NOMO-1 treated with dmso at 0.1 percent for 144 hours (cell line): ENCODE results near the gene C10orf143.
"Not testable (repeated sequence)": the region's sequence is repeated elsewhere in the genome, so short reads cannot be mapped to it uniquely, and the experiment has no call there.

Experiments
- DNase-seq: peaks from one replicate; lab custom pipeline; 2025; ENCODE audit not compliant: unreplicated experiment; lab: John Stamatoyannopoulos, UW

The C10orf143 gene

DNA sequence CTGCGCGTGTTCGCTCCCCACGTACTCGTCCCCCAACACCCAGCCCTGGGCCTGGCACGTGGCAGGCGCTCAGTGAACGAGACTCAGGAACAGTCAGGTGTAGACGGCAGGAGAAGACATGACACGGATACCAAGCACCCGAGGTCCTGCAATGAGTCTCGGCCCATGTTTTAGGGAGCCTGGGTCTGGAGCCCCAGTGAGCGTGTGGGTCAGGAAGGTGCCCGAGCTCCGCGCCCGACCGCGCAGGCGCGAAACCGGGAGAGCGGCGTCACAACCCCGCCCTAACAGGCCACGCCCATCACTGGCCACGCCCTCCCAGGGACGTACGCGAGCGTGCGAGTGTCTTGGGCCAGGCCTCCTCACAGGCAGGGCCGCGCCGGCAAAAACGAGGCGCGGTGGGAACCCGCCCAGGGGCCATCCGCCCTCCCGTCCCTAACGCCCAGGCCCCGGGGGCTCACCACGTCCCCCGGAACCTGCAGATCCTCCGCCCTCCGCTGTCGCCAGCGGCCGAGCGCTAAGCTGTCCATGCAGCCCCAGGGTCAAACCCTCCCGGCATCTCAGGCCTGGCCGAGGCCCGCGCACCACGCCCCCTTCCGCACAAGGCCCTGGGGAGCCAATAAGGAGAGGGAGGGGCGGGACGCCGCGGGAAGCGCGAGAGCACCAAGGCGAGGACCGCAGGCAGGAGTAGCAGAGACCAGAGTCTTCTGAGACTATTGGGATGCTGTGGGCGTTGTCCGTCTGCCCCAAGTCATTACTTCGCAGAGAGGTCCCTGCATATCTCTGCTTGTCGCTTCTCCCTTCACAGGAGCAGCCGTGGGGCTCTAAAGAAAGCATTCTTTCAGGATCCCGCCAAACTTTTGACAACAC lies at the start of gene C10orf143:
C10orf143 (minus strand) TSS at position 585 of the 867 bp plus-strand sequence; CDS start at position 527, 58 bp downstream.
- DNase-seq, result peak; percentile 92

DNA sequence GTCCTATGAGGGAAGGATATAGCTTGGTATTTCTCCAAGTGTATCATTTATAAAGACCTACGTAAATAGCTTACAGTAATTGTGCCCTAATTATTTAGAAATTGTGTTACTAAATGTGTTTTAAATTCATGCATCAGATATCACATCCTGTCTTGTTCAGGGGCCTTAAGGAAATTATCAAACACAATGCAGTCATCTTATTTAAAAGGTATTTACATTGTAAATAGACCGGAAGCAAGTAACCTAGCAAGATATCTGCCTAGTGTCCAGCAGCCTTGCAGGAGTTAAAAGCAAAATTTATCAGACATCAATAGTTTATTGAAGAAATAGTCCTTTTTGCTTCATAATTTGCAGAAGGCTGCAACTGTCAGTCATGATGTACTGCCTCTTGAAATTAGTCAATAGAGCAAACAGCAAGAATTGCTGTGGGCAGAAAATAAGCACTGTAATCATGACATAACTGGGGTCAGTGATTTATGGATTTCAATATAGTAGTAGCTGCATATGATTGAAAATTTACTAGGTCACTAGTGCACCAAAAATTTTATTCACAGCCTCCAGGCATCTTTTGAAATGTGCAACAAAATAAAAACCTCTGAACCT lies 48.7 kb upstream of the C10orf143 start:
- DNase-seq, result no peak

DNA sequence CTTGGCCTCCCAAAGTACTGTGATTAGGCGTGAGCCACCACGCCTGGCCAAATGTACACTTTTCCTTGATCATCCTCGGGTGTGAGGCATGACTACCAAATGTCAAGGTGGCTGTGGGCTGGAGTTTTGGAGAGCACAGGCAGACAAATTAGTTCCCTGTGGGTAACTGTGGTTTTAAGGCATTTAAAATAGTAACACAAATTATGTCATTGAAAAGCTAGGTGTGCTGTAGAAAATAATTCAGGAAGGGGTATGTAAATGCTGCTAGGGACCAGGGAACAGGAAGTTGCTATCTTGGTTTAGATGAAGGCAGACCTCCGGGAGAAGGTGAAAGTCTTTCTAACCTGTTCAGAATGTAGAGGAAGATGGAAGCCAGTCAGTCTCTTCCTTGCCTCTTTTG lies 35.4 kb upstream of the C10orf143 start:
- DNase-seq, result no peak

DNA sequence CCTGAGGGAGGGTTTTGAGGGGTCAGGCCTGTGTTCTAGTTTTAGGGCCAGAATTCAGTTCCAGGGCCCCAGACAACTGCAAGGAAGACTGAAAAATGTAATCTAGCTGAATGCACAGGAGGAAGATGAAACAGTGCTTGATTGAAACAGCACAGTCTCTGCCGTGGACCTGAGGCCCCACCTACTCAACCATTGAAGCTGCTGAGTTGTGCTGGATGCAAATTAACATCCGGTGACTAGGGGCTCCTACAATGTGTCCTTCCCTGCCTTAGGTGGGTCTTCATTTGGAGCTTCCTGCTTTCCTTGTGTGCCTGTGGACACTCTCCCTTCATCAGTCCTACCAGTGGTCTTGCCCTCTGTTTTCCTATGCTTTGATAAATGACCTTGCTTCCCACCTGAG lies 31.2 kb upstream of the C10orf143 start:
- DNase-seq, result no peak

DNA sequence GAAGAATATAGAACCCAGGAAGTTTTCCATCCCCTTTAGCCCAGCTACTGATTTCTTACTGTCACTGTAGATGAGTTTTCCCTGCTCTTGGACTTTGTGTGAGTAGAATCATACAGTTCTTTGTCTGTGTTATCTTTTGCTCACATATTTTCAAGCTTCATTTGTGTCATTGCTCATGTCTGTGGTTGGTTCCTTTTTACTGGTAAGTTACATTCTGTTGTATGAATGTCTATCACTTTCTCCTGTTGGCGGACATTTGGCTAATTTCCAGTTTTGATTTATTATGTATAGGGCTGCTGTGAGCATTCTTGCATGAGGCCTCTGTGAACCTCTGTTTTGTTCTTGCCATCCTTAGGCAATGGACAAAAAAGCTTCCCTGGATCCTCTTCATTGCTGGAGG lies 30.8 kb upstream of the C10orf143 start:
- DNase-seq, result no peak

DNA sequence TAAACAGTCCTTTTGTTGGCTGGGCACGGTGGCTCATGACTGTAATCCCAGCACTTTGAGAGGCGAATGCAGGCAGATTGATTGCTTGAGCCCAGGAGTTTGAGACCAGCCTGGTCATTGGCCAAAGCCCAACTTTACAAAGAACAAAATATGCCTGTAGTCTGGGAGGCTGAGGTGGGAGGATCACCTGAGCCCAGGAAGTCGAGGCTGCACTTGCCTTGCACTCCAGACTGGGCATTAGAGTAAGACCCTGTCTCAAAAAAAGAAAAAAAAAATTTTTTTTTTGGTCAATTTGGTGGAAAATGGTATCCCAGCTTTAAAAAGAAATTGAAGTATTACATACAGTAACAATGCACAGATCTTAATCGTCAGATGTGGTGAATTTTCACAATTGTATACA lies 30.4 kb upstream of the C10orf143 start:
- no peak for DNase-seq

DNA sequence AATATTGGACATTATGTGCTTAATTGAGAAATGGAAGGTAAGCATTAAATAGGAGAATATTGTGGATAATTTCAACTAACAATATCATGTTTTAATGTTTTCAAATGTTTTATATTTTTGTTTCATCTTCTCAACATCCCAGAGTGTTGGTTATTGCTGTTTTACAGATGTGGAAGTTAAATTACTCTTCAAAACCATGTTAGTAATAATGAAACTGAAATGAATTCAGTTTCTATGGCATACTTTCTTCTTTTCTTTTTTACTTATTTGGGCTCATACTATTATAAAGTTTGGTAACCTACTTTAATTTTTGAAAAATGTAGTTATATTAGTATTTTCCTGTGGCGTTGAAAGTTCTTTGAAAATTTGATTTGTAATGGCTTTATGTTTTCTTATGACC lies 29.8 kb upstream of the C10orf143 start:
- no peak for DNase-seq

DNA sequence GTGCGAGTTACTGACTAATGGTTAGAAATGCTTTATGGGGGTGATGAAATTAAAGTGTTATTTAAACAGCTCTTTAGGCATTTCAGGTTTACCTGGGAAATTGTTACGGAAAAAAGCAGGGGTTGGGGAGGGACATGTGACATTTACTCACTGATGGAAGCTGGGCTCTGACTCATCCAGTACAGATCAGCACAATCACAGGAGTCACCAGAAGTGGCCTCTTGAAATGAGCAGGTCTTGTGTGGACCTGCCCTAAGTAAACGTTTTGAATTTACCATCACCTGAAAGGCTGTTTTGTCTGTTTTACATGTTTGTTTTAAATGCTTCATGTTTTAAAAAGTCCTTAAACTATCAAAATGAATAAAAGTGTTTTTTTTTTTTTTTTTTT lies 27.8 kb upstream of the C10orf143 start:
- DNase-seq, result no peak

DNA sequence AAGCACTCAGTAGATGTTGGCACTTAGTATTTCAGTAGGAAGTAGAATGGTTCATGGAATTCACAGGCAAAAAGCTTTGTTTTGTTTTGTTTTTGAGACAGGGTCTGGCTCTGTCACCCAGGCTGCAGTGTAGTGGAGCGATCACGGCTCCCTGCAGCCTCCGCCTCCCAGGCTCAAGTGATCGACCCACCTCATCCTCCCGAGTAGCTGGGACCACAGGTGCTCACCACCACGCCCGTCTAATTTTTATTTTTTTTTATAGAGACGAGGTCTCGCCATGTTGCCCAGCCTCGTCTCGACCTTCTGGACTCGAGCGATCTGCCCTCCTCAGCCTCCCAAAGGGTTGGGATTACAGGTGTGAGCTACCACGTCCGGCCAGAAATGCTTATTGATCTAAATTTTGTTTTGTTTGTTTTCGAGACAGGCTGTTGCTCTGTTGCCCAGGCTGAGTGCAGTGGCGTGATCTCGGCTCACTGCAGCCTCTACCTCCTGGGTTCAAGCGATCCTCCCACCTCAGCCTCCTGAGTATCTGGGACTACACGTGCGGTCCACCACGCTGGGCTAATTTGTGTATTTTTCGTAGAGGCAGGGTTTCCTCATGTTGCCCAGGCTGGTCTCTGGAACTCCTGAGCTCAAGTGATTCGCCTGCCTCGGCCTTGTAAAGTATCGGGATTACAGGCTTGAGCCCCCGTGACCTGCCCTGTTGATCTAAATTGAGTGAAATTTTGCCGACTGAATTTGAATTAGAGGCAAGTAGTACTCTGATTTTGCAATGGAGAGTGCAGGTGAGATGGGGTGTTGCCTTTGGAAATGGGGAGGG lies 27.2 kb upstream of the C10orf143 start:
- no peak for DNase-seq

DNA sequence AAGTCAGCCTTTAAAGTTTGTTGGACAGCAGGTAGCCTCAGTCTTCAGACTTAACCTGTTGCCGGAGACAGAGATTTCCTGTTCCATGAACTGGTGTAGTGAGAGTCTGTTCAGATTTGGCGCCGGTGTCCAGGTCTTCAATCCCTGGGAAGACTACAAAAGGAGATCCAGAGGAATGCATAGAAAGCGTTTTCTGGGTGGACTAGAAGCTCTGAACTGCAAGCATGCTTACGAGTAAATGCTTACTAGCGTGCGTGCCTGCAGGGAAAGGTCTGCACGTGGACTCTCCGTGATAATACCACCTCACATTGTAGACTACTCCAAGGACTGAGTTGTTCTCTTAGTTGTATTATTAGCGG lies 26.4 kb upstream of the C10orf143 start:
- no peak for DNase-seq

DNA sequence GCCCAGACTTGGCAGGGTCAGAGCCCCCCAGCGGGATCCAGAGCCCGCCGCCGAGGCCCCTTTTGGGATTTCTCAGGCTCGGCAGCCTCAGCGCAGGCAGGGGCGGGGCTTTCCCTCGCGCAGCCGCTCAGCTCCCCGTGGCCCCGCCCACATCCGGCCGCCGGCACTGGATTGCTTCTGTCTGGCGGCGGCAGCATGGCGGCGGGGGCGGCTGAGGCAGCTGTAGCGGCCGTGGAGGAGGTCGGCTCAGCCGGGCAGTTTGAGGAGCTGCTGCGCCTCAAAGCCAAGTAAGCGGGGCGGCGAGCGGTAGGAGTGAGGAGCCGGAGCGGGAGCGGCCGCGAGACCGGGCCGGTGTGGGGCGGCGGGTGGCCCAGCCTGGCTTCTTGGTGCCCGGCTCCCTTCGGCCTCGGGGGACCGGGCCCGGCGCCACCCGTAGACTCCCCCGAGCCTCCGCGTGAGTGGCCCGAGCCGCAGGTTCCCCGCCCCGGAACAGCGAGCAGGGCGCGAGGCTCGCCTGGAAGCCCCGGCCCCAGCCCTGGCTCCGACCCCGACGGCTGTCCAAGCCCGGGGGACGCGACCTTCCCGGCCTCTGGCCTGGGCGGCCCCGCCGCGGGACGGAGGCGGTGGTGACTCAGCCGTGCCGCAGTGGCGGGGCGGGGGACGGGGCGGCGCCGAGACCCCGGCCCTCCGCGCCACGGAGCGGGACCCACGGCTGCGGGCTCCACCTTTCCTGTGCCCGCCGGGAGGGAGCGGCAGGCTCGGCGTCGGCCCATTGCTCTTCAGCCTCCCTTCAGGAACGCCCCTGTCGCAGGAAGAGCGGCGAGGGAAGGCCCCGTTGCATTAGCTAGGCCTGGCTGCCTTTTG lies 25.8 kb upstream of the C10orf143 start, which contains the start of gene GLRX3:
GLRX3 (plus strand) TSS at position 166 of the 864 bp plus-strand sequence; CDS start at position 196, 30 bp downstream.
- peak; percentile 78 for DNase-seq

DNA sequence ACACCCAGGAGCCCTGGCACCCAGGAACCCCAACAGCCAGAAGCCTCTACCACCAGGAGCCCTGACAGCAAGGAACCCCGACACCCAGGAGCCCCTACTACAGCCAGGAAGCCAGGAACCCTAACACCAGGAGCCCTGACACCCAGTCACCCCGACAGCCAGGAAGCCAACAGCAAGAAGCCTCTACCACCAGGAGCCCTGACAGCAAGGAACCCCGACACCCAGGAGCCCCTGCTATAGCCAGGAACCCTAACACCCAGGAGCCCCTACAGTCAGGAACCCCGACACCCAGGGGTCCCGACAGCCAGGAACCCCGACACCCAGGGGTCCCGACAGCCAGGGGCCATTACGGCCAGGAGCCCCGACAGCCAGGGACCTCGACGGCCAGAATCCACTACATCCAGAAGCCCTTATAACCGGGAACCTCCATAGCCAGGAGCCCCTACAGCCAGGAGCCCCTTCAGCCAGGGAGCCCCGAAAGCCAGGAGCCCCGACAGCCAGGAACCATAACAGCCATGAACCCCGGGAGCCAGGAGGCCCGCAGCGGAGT lies 25.1 kb upstream of the C10orf143 start:
- DNase-seq, result no peak

DNA sequence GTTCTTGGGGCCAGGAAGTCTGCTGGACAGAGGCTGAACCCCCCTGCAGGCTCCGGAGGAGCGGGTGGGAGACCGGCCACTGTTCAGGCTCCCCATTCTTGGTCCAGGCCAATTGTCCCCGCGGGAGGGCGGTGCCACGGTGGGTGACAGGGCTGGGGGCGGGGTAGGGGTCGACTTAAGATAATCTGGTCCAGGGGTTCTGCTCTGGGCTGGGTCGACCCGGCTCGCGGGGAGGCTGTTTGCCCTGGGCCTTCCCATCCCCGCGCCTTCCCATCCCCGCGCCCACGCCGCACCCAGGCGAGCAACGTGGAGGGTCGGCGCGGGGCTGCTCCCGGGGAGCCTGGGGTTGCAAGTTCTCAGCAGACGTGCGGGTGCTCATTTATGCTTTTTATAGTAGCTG lies 18.3 kb upstream of the C10orf143 start:
- DNase-seq, result no peak

DNA sequence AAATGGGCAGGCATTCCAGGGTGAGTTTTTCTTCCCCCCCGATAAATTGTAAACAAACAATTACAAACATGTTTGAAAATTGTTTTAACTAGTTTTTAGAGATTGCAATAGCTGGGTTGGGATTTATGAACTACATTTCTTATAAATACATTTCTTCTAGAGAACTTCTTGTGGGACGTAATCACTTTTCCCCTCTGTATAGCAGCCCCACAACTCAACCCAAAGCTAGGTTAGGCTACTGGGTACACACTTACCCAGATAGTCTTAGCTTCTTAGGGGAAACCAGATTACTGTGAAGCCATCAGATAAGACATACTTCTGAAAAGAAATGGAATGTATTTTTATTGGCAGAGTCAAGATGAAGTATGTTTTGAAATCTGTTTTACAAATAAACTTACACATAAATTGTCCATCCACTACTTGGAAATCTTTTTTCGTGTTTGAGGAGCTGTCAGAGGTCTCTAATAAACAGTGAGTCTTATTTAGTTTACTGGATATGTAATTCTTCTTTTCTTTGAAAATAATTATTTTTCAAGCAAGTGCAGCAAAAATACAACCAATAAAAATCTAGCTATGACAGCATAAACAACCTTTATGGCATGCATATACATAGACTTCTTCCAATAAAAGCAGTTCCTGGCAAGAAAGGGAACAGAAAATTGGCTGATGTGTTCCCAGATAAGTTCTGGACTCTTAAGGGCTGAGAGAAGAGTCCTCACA lies 17.6 kb upstream of the C10orf143 start:
- no peak for DNase-seq

DNA sequence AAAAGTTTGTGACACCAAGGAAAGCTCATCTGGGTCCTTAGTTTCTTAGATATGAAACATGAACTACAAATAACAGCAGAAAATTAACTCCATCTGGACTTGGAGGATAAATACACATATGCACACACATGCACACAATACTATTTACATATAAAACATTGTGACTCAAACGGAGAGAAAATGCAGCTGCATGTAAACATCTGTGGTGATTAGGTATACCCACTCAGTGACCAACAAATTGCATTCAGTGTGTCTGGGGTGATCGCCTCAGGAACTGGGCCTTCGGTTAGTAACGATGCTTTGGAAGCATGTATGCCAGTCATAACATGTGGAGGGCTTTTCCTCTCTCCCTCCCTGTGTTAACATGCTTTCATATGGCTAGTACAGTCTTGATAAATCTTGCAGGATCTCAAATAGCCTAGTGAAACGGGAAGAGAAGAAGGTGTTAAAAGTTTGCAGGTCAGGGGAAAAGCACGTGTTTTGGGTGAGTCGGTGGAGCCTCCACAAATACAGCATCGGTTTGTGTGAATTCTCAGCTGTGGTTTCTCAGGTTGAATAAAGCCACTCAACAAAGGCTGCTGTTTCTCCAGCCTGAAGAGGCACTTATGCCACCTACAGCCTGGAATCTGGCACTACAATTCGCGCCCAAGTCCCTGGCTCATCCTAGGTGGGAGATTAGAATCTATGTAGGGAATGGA lies 16.9 kb upstream of the C10orf143 start:
- DNase-seq, result no peak

DNA sequence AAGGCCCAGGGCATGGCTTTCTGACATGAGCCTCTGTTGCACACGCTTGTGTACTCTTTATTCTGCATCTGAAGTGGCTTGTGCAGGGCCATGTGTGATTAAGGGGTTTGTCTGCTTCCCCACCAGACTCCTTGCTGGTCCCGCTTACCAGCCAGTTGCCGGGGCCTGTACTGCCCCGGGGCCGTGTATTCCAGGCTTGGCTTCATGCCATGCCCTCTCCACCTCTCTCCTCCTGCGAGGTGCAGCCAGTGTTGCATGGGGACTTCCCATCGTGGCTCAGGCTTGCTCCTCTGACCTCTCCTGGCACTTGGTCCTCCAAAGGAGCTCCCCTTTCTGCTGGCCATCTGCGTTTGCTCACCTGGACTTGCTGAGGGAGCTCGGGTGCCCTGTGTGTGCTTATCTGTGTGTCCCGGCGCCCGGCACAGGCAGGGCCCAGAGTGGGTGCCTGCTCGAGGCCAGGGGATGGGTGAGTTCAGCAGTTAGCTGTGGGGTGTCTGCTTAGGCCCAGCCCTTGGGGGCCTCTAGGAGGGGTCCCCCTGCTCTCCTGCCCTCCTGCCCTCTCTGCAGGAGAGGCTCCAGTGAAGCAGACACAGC lies 11.0 kb upstream of the C10orf143 start:
- DNase-seq, result no peak

DNA sequence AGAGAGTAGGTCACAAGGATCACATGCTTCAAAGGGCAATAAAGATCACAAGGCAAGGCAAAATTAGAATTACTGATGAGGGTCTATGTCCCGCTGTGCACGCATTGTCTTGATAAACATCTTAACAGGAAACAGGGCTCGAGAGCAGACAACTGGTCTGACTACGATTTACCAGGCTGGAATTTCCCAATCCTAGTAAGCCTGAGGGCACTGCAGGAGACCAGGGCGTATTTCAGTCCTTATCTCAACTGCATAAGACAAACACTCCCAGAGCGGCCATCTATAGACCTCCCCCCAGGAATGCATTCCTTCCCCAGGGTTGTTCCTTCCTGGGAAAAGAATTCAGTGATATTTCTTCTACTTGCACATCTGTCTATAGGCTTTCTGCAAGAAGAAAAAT lies 6.9 kb upstream of the C10orf143 start:
- not testable (repeated sequence) for DNase-seq

DNA sequence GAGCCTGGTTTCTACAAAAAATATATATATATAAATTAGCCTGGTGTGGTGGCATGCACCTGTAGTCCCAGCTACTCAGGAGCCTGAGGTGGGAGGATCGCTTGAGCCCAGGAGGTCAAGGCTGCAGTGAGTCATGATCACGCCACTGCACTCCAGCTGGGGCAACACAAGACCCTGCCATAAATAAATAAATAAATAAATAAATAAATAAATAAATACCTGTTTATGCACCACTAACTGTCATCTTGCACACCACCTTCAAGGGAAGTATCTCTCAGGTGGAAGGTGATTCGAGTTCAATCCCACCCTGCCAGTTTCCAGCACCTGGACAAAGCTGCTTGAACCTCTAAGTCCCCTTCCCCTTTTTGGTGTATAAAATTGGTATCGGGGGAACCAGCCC lies 6.3 kb upstream of the C10orf143 start:
- not testable (repeated sequence) for DNase-seq

DNA sequence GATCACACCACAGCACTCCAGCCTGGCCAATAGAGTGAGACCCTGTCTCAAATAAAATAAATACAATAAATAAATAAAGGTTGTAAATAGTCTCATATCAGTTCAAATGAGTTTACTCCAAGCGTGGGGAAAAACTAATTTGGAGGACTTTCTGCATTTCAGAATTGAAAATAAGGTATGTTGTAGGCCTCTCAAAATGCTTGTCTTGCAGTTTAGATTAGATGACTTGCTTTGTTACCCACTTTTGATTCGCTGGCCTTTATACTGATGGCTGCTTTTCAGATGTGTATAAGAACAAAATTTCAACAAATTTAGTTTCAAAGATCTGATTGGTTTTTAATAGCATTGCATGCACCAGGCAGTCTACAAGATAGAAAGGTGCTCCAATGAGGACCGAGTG lies 2.2 kb upstream of the C10orf143 start:
- no peak for DNase-seq
